GM23338 (cell line): Measurements from ENCODE around the gene CASP10. TPM values are rescaled to one million over a fixed set of nuclear protein-coding genes. Genes with fewer than 3 reads are reported as not detected.

Source experiments
- ATAC-seq: fragments of 200-7000 bp; cut with Tn5 transposase; 3 replicates; pipeline ENCODE4 v1.9.1; 2020
- DNase-seq: peaks from one replicate; pipeline ENCODE4 v3.0.0-alpha.2; 2015; ENCODE audit warnings: low spot score
- H2AFZ ChIP-seq: fragments of 200-600 bp; sonication (generic); 2 replicates; pipeline ENCODE4 v1.8.0; 2016; ENCODE audit warnings: antibody characterized with exemption, mild to moderate bottlenecking, moderate library complexity
- H3F3A ChIP-seq: fragments of 200-600 bp; sonication (generic); replicated peaks from 2 replicates; pipeline ENCODE4 v1.8.0; 2017; ENCODE audit warnings: antibody characterized with exemption, mixed run types, low read depth
- H3K27ac ChIP-seq: fragments of 200-600 bp; sonication (generic); 2 replicates; pipeline ENCODE4 v1.6.1; 2016; ENCODE audit warnings: low read depth
- H3K27me3 ChIP-seq: fragments of 200-600 bp; sonication (generic); 2 replicates; pipeline ENCODE4 v1.8.0; 2016; ENCODE audit warnings: mild to moderate bottlenecking, mixed run types, moderate library complexity; ENCODE audit not compliant: insufficient read depth
- H3K36me3 ChIP-seq: fragments of 200-600 bp; sonication (generic); 2 replicates; pipeline ENCODE4 v1.8.0; 2016; ENCODE audit warnings: mild to moderate bottlenecking; ENCODE audit not compliant: insufficient read depth
- H3K4me1 ChIP-seq: fragments of 200-600 bp; sonication (generic); 2 replicates; pipeline ENCODE4 v1.8.0; 2016; ENCODE audit warnings: mild to moderate bottlenecking, moderate library complexity; ENCODE audit not compliant: insufficient read depth
- H3K4me2 ChIP-seq: fragments of 200-600 bp; sonication (generic); 2 replicates; pipeline ENCODE4 v1.7.1; 2017; ENCODE audit warnings: mixed run types
- H3K4me3 ChIP-seq: fragments of 200-600 bp; sonication (generic); 2 replicates; pipeline ENCODE4 v1.6.1; 2016; ENCODE audit warnings: mixed run types
- H3K79me2 ChIP-seq: fragments of 200-600 bp; sonication (generic); replicated peaks from 2 replicates; pipeline ENCODE4 v1.8.0; 2017; ENCODE audit warnings: mild to moderate bottlenecking; ENCODE audit not compliant: insufficient read depth
- H3K9me2 ChIP-seq: fragments of 200-600 bp; sonication (generic); 2 replicates; pipeline ENCODE4 v1.8.0; 2017; ENCODE audit not compliant: insufficient read depth
- H4K20me1 ChIP-seq: fragments of 200-600 bp; sonication (generic); replicated peaks from 2 replicates; pipeline ENCODE4 v1.8.0; 2017; ENCODE audit warnings: mild to moderate bottlenecking; ENCODE audit not compliant: insufficient read depth
- H3K27ac Mint-ChIP-seq: 2 replicates; pipeline ENCODE4 v1.8.0; 2020; ENCODE audit warnings: inconsistent platforms, mild to moderate bottlenecking, moderate library complexity, mixed read lengths
- H3K27me3 Mint-ChIP-seq: 3 replicates; pipeline ENCODE4 v1.8.0; 2022; ENCODE audit warnings: low read depth, mild to moderate bottlenecking, moderate library complexity, mixed read lengths, inconsistent platforms; ENCODE audit not compliant: insufficient read depth, poor library complexity
- H3K36me3 Mint-ChIP-seq: 3 replicates; pipeline ENCODE4 v1.8.0; 2021; ENCODE audit warnings: low read depth, mild to moderate bottlenecking, inconsistent platforms, moderate library complexity, mixed read lengths
- H3K4me1 Mint-ChIP-seq: 3 replicates; pipeline ENCODE4 v1.8.0; 2020; ENCODE audit warnings: mild to moderate bottlenecking, inconsistent platforms, mixed read lengths
- H3K4me3 Mint-ChIP-seq: 3 replicates; pipeline ENCODE4 v1.8.0; 2021; ENCODE audit warnings: moderate library complexity, mild to moderate bottlenecking, inconsistent platforms, mixed read lengths
- H3K9me3 Mint-ChIP-seq: 3 replicates; pipeline ENCODE4 v1.8.0; 2020; ENCODE audit warnings: moderate library complexity, mild to moderate bottlenecking, inconsistent platforms, mixed read lengths
- CREB1 ChIP-seq: fragments of 250-450 bp; sonication (Bioruptor Pico); IDR thresholded peaks from 2 replicates; pipeline ENCODE4 v1.5.0; 2020; ENCODE audit warnings: low read depth, mild to moderate bottlenecking, moderate library complexity
- EZH2 ChIP-seq: fragments of 200-600 bp; sonication (generic); IDR thresholded peaks from one replicate; pipeline ENCODE4 v1.8.0; 2017; ENCODE audit warnings: antibody characterized with exemption, mild to moderate bottlenecking, low read depth; ENCODE audit not compliant: unreplicated experiment
- EZH2phosphoT487 ChIP-seq: fragments of 200-600 bp; sonication (generic); IDR thresholded peaks from one replicate; pipeline ENCODE4 v1.8.1; 2018; ENCODE audit warnings: antibody characterized with exemption; ENCODE audit not compliant: unreplicated experiment
- JUNB ChIP-seq: IDR thresholded peaks from one replicate; pipeline ENCODE4 v1.6.1; 2016; ENCODE audit warnings: antibody characterized with exemption; ENCODE audit not compliant: unreplicated experiment
- NANOG ChIP-seq: IDR thresholded peaks from 2 replicates; pipeline ENCODE4 v1.6.1; 2016; ENCODE audit warnings: antibody characterized with exemption, borderline replicate concordance
- POLR2AphosphoS5 ChIP-seq: IDR thresholded peaks from 2 replicates; pipeline ENCODE4 v1.6.1; 2016; ENCODE audit warnings: antibody characterized with exemption, low read depth
- STAT1 ChIP-seq: IDR thresholded peaks from one replicate; pipeline ENCODE4 v1.6.1; 2016; ENCODE audit warnings: antibody characterized with exemption; ENCODE audit not compliant: unreplicated experiment
- ZNF114 ChIP-seq: fragments of 250-450 bp; sonication (Bioruptor Pico); IDR thresholded peaks from 2 replicates; pipeline ENCODE4 v1.5.0; 2020; ENCODE audit warnings: mild to moderate bottlenecking, moderate library complexity
- ZNF331 ChIP-seq: fragments of 250-450 bp; sonication (Bioruptor Pico); IDR thresholded peaks from 2 replicates; pipeline ENCODE4 v1.5.0; 2020; ENCODE audit warnings: low read depth, mild to moderate bottlenecking, moderate library complexity
- polyA plus RNA-seq: library from polyadenylated mRNA; unstranded; fragments of >200 nt; fragmentation: Nextera tagmentation; extraction: Ambion mirVana; gene quantifications from 2 replicates; pipeline ENCODE4 v1.2.1, GENCODE V29; 2016
- total RNA-seq: library from RNA; depleted of rRNA; stranded (reverse); fragments of >200 nt; shearing (Covaris generic); gene quantifications from 2 replicates; pipeline ENCODE4 v1.2.3, GENCODE V29; 2014
- TF ChIP-seq, protein P1 (sequence below), 2 experiments: fragments of 200-600 bp in 1 of 2; sonication (generic) in 1 of 2; conservative IDR thresholded peaks; 2 replicates each; pipeline versions ENCODE4 v1.5.1 to v1.6.1; 2016 to 2017; ENCODE audit warnings: antibody characterized with exemption in 2 of 2, low read depth in 2 of 2, mild to moderate bottlenecking in 2 of 2, moderate library complexity in 1 of 2
- TF ChIP-seq, protein P2 (sequence below): fragments of 250-450 bp; sonication (Bioruptor Pico); IDR thresholded peaks from 2 replicates; pipeline ENCODE4 v1.5.0; 2020; ENCODE audit warnings: mild to moderate bottlenecking, moderate library complexity
- TF ChIP-seq, protein P3 (sequence below): IDR thresholded peaks from one replicate; pipeline ENCODE4 v1.6.1; 2018; ENCODE audit warnings: antibody characterized with exemption; ENCODE audit not compliant: unreplicated experiment
- TF ChIP-seq, protein P4 (sequence below): IDR thresholded peaks from 2 replicates; pipeline ENCODE4 v1.6.1; 2016; ENCODE audit warnings: antibody characterized with exemption

CASP10 gene
- total and polyA plus RNA-seq, 2 experiments from 2014 or later, result 1.9 to 3.5 TPM

DNA sequence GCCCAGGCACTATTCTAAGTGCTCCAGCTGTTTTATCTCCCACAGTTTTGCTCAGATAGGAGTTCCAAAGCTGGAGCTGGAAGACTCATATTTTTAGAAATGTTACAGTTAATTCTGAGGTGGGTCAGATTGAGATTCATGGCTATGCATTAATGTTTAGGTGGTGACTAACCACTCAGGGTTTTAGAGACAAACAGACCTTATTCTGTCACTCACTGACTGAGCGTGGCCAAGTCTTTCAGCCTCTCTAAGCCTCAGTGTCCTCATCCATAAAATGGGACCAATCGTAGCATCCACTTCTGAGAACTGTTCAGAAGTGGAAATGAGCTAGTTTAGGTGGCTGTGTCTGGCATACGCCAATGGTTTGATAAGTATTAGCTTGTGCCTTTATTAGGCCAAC is 73.1 kb downstream of the CASP10 start:
- peaks cover 30% of the 10 kb centered on the region for H3K4me1 Mint-ChIP-seq

More for the DNA sequence above, 73.1 kb downstream of the CASP10 start:
- no peaks in the 10 kb centered on the region for H3F3A ChIP-seq
- H3K9me2 ChIP-seq, result 0 out of 2 replicates have a peak, but pooled peaks cover 5% of the 10 kb centered on the region
- Mint-ChIP-seq H3K4me3 (no peak overlapping the region), H3K27ac (no peak overlapping the region), H3K36me3 (0 out of 3 replicates have a peak, but pooled peaks cover 2% of the 10 kb centered on the region), H3K27me3 (peaks cover 6% of the 10 kb centered on the region), H3K9me3 (no peaks in the 10 kb centered on the region)
- TF ChIP-seq CREB1 (CRISPR knock-in tag), result no peak
- TF ChIP-seq, protein P1, sequence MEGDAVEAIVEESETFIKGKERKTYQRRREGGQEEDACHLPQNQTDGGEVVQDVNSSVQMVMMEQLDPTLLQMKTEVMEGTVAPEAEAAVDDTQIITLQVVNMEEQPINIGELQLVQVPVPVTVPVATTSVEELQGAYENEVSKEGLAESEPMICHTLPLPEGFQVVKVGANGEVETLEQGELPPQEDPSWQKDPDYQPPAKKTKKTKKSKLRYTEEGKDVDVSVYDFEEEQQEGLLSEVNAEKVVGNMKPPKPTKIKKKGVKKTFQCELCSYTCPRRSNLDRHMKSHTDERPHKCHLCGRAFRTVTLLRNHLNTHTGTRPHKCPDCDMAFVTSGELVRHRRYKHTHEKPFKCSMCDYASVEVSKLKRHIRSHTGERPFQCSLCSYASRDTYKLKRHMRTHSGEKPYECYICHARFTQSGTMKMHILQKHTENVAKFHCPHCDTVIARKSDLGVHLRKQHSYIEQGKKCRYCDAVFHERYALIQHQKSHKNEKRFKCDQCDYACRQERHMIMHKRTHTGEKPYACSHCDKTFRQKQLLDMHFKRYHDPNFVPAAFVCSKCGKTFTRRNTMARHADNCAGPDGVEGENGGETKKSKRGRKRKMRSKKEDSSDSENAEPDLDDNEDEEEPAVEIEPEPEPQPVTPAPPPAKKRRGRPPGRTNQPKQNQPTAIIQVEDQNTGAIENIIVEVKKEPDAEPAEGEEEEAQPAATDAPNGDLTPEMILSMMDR (conservative IDR thresholded peaks at IDR 0.05; ENCODE audit: low read depth in 2 of 2), result no peak
- TF ChIP-seq POLR2AphosphoS5, result no peak
- no peak for TF ChIP-seq JUNB
- TF ChIP-seq EZH2, result no peak
- TF ChIP-seq, protein P2, sequence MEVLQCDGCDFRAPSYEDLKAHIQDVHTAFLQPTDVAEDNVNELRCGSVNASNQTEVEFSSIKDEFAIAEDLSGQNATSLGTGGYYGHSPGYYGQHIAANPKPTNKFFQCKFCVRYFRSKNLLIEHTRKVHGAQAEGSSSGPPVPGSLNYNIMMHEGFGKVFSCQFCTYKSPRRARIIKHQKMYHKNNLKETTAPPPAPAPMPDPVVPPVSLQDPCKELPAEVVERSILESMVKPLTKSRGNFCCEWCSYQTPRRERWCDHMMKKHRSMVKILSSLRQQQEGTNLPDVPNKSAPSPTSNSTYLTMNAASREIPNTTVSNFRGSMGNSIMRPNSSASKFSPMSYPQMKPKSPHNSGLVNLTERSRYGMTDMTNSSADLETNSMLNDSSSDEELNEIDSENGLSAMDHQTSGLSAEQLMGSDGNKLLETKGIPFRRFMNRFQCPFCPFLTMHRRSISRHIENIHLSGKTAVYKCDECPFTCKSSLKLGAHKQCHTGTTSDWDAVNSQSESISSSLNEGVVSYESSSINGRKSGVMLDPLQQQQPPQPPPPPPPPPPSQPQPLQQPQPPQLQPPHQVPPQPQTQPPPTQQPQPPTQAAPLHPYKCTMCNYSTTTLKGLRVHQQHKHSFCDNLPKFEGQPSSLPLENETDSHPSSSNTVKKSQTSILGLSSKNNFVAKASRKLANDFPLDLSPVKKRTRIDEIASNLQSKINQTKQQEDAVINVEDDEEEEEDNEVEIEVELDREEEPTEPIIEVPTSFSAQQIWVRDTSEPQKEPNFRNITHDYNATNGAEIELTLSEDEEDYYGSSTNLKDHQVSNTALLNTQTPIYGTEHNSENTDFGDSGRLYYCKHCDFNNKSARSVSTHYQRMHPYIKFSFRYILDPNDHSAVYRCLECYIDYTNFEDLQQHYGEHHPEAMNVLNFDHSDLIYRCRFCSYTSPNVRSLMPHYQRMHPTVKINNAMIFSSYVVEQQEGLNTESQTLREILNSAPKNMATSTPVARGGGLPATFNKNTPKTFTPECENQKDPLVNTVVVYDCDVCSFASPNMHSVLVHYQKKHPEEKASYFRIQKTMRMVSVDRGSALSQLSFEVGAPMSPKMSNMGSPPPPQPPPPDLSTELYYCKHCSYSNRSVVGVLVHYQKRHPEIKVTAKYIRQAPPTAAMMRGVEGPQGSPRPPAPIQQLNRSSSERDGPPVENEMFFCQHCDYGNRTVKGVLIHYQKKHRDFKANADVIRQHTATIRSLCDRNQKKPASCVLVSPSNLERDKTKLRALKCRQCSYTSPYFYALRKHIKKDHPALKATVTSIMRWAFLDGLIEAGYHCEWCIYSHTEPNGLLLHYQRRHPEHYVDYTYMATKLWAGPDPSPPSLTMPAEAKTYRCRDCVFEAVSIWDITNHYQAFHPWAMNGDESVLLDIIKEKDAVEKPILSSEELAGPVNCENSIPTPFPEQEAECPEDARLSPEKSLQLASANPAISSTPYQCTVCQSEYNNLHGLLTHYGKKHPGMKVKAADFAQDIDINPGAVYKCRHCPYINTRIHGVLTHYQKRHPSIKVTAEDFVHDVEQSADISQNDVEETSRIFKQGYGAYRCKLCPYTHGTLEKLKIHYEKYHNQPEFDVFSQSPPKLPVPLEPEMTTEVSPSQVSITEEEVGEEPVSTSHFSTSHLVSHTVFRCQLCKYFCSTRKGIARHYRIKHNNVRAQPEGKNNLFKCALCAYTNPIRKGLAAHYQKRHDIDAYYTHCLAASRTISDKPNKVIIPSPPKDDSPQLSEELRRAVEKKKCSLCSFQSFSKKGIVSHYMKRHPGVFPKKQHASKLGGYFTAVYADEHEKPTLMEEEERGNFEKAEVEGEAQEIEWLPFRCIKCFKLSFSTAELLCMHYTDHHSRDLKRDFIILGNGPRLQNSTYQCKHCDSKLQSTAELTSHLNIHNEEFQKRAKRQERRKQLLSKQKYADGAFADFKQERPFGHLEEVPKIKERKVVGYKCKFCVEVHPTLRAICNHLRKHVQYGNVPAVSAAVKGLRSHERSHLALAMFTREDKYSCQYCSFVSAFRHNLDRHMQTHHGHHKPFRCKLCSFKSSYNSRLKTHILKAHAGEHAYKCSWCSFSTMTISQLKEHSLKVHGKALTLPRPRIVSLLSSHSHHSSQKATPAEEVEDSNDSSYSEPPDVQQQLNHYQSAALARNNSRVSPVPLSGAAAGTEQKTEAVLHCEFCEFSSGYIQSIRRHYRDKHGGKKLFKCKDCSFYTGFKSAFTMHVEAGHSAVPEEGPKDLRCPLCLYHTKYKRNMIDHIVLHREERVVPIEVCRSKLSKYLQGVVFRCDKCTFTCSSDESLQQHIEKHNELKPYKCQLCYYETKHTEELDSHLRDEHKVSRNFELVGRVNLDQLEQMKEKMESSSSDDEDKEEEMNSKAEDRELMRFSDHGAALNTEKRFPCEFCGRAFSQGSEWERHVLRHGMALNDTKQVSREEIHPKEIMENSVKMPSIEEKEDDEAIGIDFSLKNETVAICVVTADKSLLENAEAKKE (CRISPR knock-in tag), result no peak
- TF ChIP-seq NANOG, result no peak
- no peak for TF ChIP-seq ZNF114 (CRISPR knock-in tag)
- no peak for TF ChIP-seq EZH2phosphoT487
- no peak for TF ChIP-seq STAT1
- no peak for TF ChIP-seq ZNF331 (CRISPR knock-in tag)
- TF ChIP-seq, protein P3, sequence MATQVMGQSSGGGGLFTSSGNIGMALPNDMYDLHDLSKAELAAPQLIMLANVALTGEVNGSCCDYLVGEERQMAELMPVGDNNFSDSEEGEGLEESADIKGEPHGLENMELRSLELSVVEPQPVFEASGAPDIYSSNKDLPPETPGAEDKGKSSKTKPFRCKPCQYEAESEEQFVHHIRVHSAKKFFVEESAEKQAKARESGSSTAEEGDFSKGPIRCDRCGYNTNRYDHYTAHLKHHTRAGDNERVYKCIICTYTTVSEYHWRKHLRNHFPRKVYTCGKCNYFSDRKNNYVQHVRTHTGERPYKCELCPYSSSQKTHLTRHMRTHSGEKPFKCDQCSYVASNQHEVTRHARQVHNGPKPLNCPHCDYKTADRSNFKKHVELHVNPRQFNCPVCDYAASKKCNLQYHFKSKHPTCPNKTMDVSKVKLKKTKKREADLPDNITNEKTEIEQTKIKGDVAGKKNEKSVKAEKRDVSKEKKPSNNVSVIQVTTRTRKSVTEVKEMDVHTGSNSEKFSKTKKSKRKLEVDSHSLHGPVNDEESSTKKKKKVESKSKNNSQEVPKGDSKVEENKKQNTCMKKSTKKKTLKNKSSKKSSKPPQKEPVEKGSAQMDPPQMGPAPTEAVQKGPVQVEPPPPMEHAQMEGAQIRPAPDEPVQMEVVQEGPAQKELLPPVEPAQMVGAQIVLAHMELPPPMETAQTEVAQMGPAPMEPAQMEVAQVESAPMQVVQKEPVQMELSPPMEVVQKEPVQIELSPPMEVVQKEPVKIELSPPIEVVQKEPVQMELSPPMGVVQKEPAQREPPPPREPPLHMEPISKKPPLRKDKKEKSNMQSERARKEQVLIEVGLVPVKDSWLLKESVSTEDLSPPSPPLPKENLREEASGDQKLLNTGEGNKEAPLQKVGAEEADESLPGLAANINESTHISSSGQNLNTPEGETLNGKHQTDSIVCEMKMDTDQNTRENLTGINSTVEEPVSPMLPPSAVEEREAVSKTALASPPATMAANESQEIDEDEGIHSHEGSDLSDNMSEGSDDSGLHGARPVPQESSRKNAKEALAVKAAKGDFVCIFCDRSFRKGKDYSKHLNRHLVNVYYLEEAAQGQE, result no peak
- TF ChIP-seq, protein P4, sequence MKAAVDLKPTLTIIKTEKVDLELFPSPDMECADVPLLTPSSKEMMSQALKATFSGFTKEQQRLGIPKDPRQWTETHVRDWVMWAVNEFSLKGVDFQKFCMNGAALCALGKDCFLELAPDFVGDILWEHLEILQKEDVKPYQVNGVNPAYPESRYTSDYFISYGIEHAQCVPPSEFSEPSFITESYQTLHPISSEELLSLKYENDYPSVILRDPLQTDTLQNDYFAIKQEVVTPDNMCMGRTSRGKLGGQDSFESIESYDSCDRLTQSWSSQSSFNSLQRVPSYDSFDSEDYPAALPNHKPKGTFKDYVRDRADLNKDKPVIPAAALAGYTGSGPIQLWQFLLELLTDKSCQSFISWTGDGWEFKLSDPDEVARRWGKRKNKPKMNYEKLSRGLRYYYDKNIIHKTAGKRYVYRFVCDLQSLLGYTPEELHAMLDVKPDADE, result no peak
- ATAC-seq (no peak), DNase-seq (no peak)
- H3K36me3 ChIP-seq, result no peaks in the 10 kb centered on the region
- no peak overlapping the region for H2AFZ ChIP-seq
- no peaks in the 10 kb centered on the region for H3K27me3 ChIP-seq
- H3K27ac ChIP-seq, result no peak overlapping the region
- H3K4me3 ChIP-seq, result no peak overlapping the region
- no peaks in the 10 kb centered on the region for H4K20me1 ChIP-seq
- H3K4me1 ChIP-seq, result peaks cover 23% of the 10 kb centered on the region
- H3K4me2 ChIP-seq, result no peak overlapping the region
- no peaks in the 10 kb centered on the region for H3K79me2 ChIP-seq
